Measurements from ENCODE around the gene PGS1.

Gene PGS1

GRCh38 chr17:78362671-78363070 is 15.8 kb upstream of the PGS1 start:
- DNase-seq, result no peak

GRCh38 chr17:78364436-78365281 is 13.8 kb upstream of the PGS1 start:
- DNase-seq, result no peak

- DNase-seq, result no peak
Observed at GRCh38 chr17:78365561-78366108, 12.8 kb upstream of the PGS1 start.

- DNase-seq, result no peak
Observed at GRCh38 chr17:78366109-78366848, 12.2 kb upstream of the PGS1 start.

- no peak for DNase-seq
Observed at GRCh38 chr17:78367193-78367592, 11.3 kb upstream of the PGS1 start.

GRCh38 chr17:78368348-78368747 is 10.1 kb upstream of the PGS1 start:
- no peak for DNase-seq

- no peak for DNase-seq
Observed at GRCh38 chr17:78368854-78369495, 9.5 kb upstream of the PGS1 start.

GRCh38 chr17:78369791-78370381 is 8.6 kb upstream of the PGS1 start:
- no peak for DNase-seq

- no peak for DNase-seq
Observed at GRCh38 chr17:78371056-78371455, 7.4 kb upstream of the PGS1 start.

- DNase-seq, result no peak
Observed at GRCh38 chr17:78372841-78373240, 5.6 kb upstream of the PGS1 start.

GRCh38 chr17:78374189-78374588 is 4.3 kb upstream of the PGS1 start:
- no peak for DNase-seq

GRCh38 chr17:78374631-78375274 is 3.7 kb upstream of the PGS1 start:
- no peak for DNase-seq

- DNase-seq, result no peak
Observed at GRCh38 chr17:78375401-78376151, 2.9 kb upstream of the PGS1 start.

- DNase-seq, result no peak
Observed at GRCh38 chr17:78376161-78376560, 2.3 kb upstream of the PGS1 start.

- no peak for DNase-seq
Observed at GRCh38 chr17:78377858-78378224, 608 bp upstream of the PGS1 start.

GRCh38 chr17:78379131-78379491 is 662 bp downstream of the PGS1 start:
- DNase-seq, result no peak

GRCh38 chr17:78380370-78380769 is 1.9 kb downstream of the PGS1 start:
- DNase-seq, result no peak

GRCh38 chr17:78381601-78382232 is 3.3 kb downstream of the PGS1 start:
- DNase-seq, result no peak

GRCh38 chr17:78383725-78384471 is 5.4 kb downstream of the PGS1 start:
- DNase-seq, result peak in 12 of 56 donors; percentile 9 to 37 (median 22)

Data from amygdala (tissue), 56 donors.